KBM-7 (cell line): ENCODE data around the gene GPR149.
A peak's percentile ranks its signal among the peaks of the same experiment; 100 is the strongest.
"Not testable (repeated sequence)": the region's sequence is repeated elsewhere in the genome, so short reads cannot be mapped to it uniquely, and the experiment has no call there.

Experiments used
- DNase-seq: peaks from one replicate; pipeline ENCODE4 v3.0.0-alpha.2; 2015
- in situ Hi-C: fragments of 300-500 bp; cut with MboI; formaldehyde crosslinking; loops from 2 replicates; pipeline ENCODE4 v1.14.3; 2020; ENCODE audit warnings: low sequenced_read_pairs, low pct_unique_long_range_greater_than_20kb, mixed read lengths

GPR149 gene

DNA sequence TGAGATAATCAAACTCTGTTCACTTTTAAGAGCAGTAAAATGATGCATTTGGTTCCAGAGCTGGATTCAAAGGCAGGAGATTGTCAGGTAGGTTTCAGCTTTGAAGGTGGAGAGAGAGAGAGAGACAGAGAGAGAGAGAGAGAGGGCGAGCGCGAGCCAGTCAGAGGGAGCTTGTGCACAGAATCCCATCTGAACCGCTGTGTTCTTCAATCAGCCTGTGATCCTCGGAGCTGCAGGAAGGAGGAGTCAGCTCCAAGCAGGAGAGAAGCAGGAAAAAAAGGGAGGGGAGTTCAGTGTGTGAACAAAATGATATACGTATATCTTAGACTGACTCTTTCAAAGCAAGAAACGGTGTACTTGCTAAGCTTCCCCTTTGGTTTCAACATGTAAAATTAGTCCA, at the start of gene GPR149:
Gene GPR149 (minus strand): TSS at position 177 of the 400 bp plus-strand sequence. CDS start 575 bp downstream, outside the sequence.
- in situ Hi-C loops = no loop called here
- DNase-seq = no peak

- DNase-seq = no peak
- in situ Hi-C loops = no loop called here
These were observed 43.8 kb upstream of the GPR149 start for GRCh38 chr3:154473769-154474168.

DNA sequence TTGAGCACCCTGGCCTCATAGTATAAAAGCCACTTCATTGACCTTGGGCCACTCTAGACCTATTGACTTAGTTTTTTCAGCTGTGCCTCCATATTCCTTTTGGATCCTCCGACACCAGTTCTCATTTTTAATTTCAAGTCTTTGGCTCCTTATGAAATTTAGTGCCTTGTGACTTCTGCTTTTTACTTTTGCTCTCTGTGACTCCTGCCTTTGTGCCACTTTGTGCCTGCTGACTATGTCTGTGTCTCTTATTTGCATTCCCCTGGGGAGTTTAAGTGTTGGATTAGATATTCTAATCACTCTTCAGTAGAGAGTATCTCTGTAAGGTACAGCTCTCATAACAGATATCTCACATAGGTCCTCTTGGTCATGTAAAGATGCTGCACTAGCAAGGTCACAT, 39.6 kb upstream of the GPR149 start:
- no peak for DNase-seq
- in situ Hi-C loops = no loop called here

GRCh38 chr3:154464440-154465190, 34.6 kb upstream of the GPR149 start:
- in situ Hi-C loops = no loop called here
- DNase-seq = peak; percentile 15

DNA sequence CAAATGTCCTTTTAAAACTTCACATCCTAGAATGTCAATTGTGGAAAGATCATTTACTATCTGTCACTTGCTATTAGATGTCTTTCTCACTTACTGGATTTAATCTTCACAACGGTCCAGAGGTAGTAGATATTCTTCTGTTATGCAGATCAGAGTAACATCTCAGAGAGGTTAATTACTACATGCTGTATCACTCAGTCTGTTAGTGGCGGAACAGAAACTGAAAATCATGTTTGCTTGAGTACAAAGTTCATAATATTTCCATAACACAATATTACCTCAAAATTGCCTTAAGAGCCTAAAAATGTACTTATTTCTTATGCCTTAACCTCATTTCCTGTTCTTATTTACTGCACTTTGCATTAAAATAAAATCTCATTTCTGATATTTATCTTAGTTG, 28.6 kb upstream of the GPR149 start:
- in situ Hi-C loops = no loop called here
- DNase-seq = no peak

DNA sequence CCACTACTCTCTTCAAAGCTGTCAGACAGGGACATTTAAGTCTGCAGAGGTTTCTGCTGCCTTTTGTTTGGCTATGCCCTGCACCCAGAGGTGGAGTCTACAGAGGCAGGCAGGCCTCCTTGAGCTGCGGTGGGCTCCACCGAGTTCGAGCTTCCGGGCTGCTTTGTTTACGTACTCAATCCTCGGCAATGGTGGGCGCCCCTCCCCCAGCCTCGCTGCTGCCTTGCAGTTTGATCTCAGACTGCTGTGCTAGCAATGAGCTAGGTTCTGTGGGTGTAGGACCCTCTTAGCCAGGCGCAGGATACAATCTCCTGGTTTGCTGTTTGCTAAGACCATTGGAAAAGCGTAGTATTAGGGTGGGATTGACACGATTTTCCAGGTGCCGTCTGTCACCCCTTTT, 9.1 kb upstream of the GPR149 start:
- DNase-seq, in situ Hi-C loops: not testable (repeated sequence)

DNA sequence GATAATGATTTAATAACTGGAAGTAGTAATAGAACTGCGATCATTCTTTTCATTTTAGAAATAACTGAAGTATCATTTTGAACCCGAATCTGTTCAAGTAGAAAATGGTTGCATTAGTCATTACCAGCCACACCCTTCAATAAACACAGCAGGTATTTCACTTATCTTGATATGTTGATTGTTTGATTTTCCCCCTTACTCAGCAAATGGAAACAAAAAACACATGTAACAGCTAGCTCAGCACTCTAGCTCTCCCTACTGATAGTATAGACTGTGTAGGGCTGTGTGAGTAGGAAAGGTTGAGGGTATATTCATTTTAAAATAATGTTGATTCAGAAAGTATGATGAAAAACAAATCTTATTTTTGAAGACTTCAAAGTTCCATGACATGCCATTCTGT, 1.1 kb upstream of the GPR149 start:
- in situ Hi-C loops = no loop called here

GRCh38 chr3:154428286-154429206, 1.4 kb downstream of the GPR149 start:
- DNase-seq = no peak
- in situ Hi-C loops = no loop called here

More for the DNA sequence above, 1.1 kb upstream of the GPR149 start:
- DNase-seq = no peak

DNA sequence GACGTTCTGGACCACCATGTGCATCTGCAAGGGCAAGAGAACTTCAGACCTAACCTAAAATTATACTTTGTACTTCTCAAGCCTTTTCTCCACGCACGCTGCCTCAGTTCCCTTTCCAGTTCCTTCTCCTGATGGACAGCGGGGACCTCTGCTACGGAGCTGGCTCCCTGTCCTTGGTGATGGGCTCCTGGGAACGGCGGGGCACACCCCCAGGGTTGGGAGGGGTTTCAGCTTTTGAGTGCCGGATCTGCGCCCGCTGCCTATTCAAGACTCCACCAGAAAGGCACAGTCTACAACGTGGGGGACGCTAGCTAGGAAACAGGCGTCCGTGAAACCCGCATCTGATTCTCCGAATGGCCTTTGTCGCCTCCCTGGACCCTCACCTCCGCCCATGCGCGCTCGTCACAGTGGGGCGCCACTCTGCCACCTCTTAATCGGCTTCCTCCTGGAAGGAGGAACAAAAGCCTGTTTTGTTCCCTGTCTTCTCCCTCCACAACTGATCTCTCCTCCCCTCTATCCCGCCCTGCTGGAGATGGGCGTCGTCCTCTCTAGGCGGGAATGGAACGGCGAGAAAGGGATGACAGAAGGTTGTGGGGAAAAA, 2.2 kb downstream of the GPR149 start:
- in situ Hi-C loops = no loop called here
- DNase-seq = no peak

DNA sequence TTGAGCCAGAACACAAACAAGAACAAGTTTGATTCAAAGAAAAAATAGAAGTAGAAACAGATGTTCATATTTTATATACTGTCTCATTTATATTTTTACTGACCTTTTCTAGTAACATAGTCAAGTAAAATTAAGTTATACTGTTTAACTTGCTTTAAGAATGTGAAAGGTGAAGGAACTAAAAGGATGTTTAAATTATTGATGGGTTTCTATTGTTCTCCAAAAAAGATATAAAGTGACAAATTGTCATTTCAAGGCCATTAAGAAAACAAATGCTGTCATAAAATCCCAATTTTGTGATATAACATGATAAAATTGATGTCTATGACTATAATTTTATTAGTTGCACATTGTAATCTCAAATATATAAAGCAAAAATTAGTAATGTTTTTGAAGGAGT, 7.3 kb downstream of the GPR149 start:
- in situ Hi-C loops = no loop called here
- no peak for DNase-seq

GRCh38 chr3:154421083-154421482, 8.9 kb downstream of the GPR149 start:
- peak; percentile 32 for DNase-seq
- in situ Hi-C loops = no loop called here

DNA sequence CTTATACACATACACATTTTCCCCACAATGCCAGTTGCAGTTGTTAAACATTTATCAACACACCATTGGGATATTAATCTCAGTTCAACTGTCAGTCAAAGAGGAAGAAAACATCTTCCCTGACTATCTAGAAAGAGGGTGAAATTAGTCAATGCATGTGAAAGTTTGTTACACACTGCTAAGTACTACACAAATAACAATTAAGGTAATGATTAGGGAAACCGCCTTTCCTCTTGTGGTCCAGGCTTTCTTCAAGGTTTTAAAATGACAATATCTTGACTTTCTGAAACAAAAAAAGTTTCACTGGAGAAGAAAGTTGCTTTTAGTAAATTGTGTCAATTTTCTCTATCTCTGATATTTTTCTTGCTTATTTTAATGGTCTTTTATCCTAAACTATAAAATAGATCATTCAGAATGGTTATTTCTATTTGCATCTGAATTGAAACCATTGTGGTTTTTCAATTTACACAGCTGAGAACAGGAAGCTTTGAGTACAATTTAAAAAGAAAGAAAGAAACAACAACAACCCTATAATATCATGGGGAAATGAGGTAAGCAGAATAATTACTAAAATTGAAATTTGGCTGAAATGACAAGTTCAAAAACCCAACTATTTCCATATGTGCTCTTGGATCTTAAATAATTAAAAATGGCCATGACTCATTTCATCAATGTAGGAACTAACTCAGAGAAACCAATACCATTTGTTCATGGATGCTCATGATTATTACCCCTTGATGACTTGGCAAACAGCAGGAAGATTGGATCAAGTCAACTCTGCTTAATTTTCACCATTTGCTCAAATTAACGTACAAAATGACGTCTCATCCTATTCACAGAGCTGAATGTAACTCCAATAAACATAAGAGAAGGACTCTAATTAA, 31.7 kb downstream of the GPR149 start:
- no peak for DNase-seq
- in situ Hi-C loops = no loop called here

DNA sequence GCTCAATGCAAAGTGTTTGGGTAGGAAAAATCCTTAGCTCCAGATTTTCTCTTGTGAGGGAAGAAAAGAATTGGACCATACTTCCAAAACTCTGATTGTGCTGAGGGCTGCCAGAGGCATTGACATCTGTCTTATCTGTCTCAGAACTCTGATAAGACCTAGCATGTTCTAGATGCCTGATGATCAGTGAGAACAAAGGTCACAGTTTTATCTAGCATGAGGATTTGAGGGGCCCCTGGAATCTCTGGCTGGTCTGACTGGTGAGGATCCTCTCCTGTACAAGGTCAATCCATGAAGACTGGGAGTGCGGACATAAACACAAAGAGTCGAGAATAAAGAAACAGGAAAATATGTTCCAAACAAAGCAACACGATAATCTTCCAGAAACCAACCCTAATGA, 40.1 kb downstream of the GPR149 start:
- in situ Hi-C loops = no loop called here
- no peak for DNase-seq

- in situ Hi-C loops = no loop called here
- DNase-seq = no peak
These were observed 45.5 kb downstream of the GPR149 start for GRCh38 chr3:154384479-154384878.

- no peak for DNase-seq
- in situ Hi-C loops = no loop called here
These were observed 51.7 kb downstream of the GPR149 start for GRCh38 chr3:154378311-154378710.

- DNase-seq = no peak
- in situ Hi-C loops = no loop called here
These were observed 62.8 kb downstream of the GPR149 start for GRCh38 chr3:154367221-154367620.

GRCh38 chr3:154364849-154365248, 65.1 kb downstream of the GPR149 start:
- no peak for DNase-seq
- in situ Hi-C loops = no loop called here

DNA sequence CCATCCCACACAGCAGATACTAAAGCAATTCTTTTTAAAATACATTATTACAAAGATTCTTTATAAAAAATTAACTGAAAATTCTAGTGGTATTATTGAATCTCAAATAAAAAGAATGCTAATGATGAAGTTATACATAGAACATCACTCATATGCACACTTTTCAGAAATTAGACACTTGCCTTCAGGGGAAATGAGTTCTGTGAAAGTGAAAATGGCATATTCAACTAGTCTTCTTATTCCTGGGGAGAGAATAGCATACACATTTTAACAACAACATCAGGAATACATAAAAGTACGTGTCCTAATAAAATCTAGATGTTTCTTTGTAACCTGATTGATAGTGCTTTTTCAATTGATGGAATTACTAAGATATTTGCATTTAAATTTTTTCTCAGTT, 68.9 kb downstream of the GPR149 start:
- in situ Hi-C loops = no loop called here

GRCh38 chr3:154356009-154356408, 74.0 kb downstream of the GPR149 start:
- in situ Hi-C loops = no loop called here
- DNase-seq = peak; percentile 20

More for the DNA sequence above, 68.9 kb downstream of the GPR149 start:
- no peak for DNase-seq
